OCI-LY3 (cell line): ENCODE data around the gene LSM4.

Source experiments
- H2AFZ ChIP-seq: fragments of 200-600, 300-600 bp; shearing (Covaris generic); 2 replicates; pipeline ENCODE4 v1.6.0; 2014; ENCODE audit warnings: antibody characterized with exemption, low read depth, low read length
- H3K27ac ChIP-seq: fragments of 200-600, 300-600 bp; sonication (generic); 2 replicates; pipeline ENCODE4 v1.5.1; 2014; ENCODE audit warnings: mild to moderate bottlenecking, low read length, moderate library complexity, mixed read lengths
- H3K27me3 ChIP-seq: fragments of 200-600, 300-600 bp; sonication (generic); 2 replicates; pipeline ENCODE4 v1.6.1; 2014; ENCODE audit warnings: low read depth, low read length, mixed read lengths
- H3K36me3 ChIP-seq: fragments of 200-600, 300-600 bp; sonication (generic); replicated peaks from 2 replicates; pipeline ENCODE3; 2014; ENCODE audit warnings: low read depth, low read length, mixed read lengths
- H3K4me1 ChIP-seq: fragments of 300-600, 200-600 bp; sonication (generic); 2 replicates; pipeline ENCODE4 v1.6.1; 2014; ENCODE audit warnings: low read length, mixed read lengths
- H3K4me2 ChIP-seq: fragments of 200-600, 300-600 bp; sonication (generic); 2 replicates; pipeline ENCODE4 v1.6.1; 2014; ENCODE audit warnings: low read length, mixed read lengths
- H3K4me3 ChIP-seq: fragments of 300-600, 200-600 bp; sonication (generic); 2 replicates; pipeline ENCODE4 v1.5.1; 2014; ENCODE audit warnings: antibody characterized with exemption, mild to moderate bottlenecking, low read length, moderate library complexity
- H3K79me2 ChIP-seq: fragments of 300-600, 200-600 bp; shearing (Covaris generic); 2 replicates; pipeline ENCODE4 v1.6.1; 2014; ENCODE audit warnings: mild to moderate bottlenecking, low read length, mixed read lengths
- H3K9ac ChIP-seq: fragments of 300-600, 200-600 bp; shearing (Covaris generic); 2 replicates; pipeline ENCODE4 v1.6.0; 2014; ENCODE audit warnings: mild to moderate bottlenecking, low read length, moderate library complexity
- H3K9me3 ChIP-seq: fragments of 200-600, 300-600 bp; shearing (Covaris generic); 2 replicates; pipeline ENCODE4 v1.6.1; 2014; ENCODE audit warnings: low read length, mixed read lengths; ENCODE audit not compliant: insufficient read depth
- H4K20me1 ChIP-seq: fragments of 200-600, 300-600 bp; sonication (generic); 2 replicates; pipeline ENCODE4 v1.6.1; 2016; ENCODE audit warnings: low read length, mixed read lengths; ENCODE audit not compliant: insufficient read depth
- CTCF ChIP-seq: fragments of 200-600, 300-600 bp; sonication (generic); IDR thresholded peaks from 2 replicates; pipeline ENCODE4 v1.5.1; 2014; ENCODE audit warnings: antibody characterized with exemption, low read length, low read depth
- EZH2phosphoT487 ChIP-seq: fragments of 200-600 bp; shearing (Covaris generic); IDR thresholded peaks from 2 replicates; pipeline ENCODE4 v1.6.1; 2018; ENCODE audit warnings: antibody characterized with exemption, mixed run types, low read depth

The LSM4 gene

GRCh38 chr19:18279266-18279515 lies 43.7 kb downstream of the LSM4 start:
- Histone ChIP-seq H3K4me1 (peaks cover 23% of the 10 kb centered on the region), H3K27me3 (no peaks in the 10 kb centered on the region), H3K9me3 (no peaks in the 10 kb centered on the region), H4K20me1 (peaks cover 16% of the 10 kb centered on the region), H3K79me2 (peaks cover 47% of the 10 kb centered on the region), H2AFZ (no peak overlapping the region), H3K4me2 (peak overlapping the region; percentile 69), H3K4me3 (peak overlapping the region; percentile 81), H3K36me3 (peaks cover 20% of the 10 kb centered on the region), H3K27ac (peak overlapping the region; percentile 92), H3K9ac (peak overlapping the region; percentile 91)
- no peak for TF ChIP-seq EZH2phosphoT487
- TF ChIP-seq CTCF: no peak

- Histone ChIP-seq H3K79me2 (peaks cover 47% of the 10 kb centered on the region), H3K27ac (peak overlapping the region; percentile 92), H3K4me3 (peak overlapping the region; percentile 81), H3K36me3 (peaks cover 20% of the 10 kb centered on the region), H3K9ac (peak overlapping the region; percentile 91), H2AFZ (no peak overlapping the region), H3K4me2 (peak overlapping the region; percentile 69), H3K4me1 (peaks cover 23% of the 10 kb centered on the region), H3K9me3 (no peaks in the 10 kb centered on the region), H3K27me3 (no peaks in the 10 kb centered on the region), H4K20me1 (peaks cover 16% of the 10 kb centered on the region)
- TF ChIP-seq EZH2phosphoT487 (no peak), CTCF (peak; percentile 36; the same call in 1 of the 2 replicates)
These were observed 44.2 kb downstream of the LSM4 start for GRCh38 chr19:18278521-18279265.

- H3K9me3 ChIP-seq: no peaks in the 10 kb centered on the region
- TF ChIP-seq EZH2phosphoT487: no peak
- no peak overlapping the region for H3K27ac ChIP-seq
- H3K9ac ChIP-seq: no peak overlapping the region
- H3K4me1 ChIP-seq: peaks cover 14% of the 10 kb centered on the region
- peaks cover 15% of the 10 kb centered on the region for H3K36me3 ChIP-seq
- no peaks in the 10 kb centered on the region for H3K27me3 ChIP-seq
- H3K79me2 ChIP-seq: peaks cover 25% of the 10 kb centered on the region
- no peak overlapping the region for H2AFZ ChIP-seq
- H3K4me3 ChIP-seq: no peak overlapping the region
- H4K20me1 ChIP-seq: peaks cover 16% of the 10 kb centered on the region
- no peak overlapping the region for H3K4me2 ChIP-seq
These were observed 48.0 kb downstream of the LSM4 start for GRCh38 chr19:18274781-18275356.

- no peak within 1 kb of the TSS for H3K4me2 ChIP-seq
- TF ChIP-seq EZH2phosphoT487 (no peak), CTCF (no peak)
- peaks cover 14% of the 10 kb centered on the region for H3K4me1 ChIP-seq
- H3K9ac ChIP-seq: no peak within 1 kb of the TSS
- H3K4me3 ChIP-seq: no peak within 1 kb of the TSS
- peaks cover 20% of the 10 kb centered on the region for H3K79me2 ChIP-seq
- H3K27me3 ChIP-seq: no peaks in the 10 kb centered on the region
- H3K27ac ChIP-seq: no peak within 1 kb of the TSS
- no peaks in the 10 kb centered on the region for H3K9me3 ChIP-seq
- peaks cover 13% of the 10 kb centered on the region for H3K36me3 ChIP-seq
- no peak within 1 kb of the TSS for H2AFZ ChIP-seq
- H4K20me1 ChIP-seq: peaks cover 15% of the 10 kb centered on the region
These were observed 48.6 kb downstream of the LSM4 start, which contains the start of gene IQCN for GRCh38 chr19:18274219-18274780. Gene IQCN, minus strand, starts transcription at chr19:18274452. Its CDS starts 4,974 bp downstream, at chr19:18269478.
